CMK (cell line): Measurements from ENCODE around the gene AKR1C2.
"Not testable (repeated sequence)": the region's sequence is repeated elsewhere in the genome, so short reads cannot be mapped to it uniquely, and the experiment has no call there.

Experiments used
- DNase-seq: peaks from one replicate; pipeline ENCODE4 v3.0.0-alpha.2; 2010; ENCODE audit warnings: low read depth

The AKR1C2 gene

DNA sequence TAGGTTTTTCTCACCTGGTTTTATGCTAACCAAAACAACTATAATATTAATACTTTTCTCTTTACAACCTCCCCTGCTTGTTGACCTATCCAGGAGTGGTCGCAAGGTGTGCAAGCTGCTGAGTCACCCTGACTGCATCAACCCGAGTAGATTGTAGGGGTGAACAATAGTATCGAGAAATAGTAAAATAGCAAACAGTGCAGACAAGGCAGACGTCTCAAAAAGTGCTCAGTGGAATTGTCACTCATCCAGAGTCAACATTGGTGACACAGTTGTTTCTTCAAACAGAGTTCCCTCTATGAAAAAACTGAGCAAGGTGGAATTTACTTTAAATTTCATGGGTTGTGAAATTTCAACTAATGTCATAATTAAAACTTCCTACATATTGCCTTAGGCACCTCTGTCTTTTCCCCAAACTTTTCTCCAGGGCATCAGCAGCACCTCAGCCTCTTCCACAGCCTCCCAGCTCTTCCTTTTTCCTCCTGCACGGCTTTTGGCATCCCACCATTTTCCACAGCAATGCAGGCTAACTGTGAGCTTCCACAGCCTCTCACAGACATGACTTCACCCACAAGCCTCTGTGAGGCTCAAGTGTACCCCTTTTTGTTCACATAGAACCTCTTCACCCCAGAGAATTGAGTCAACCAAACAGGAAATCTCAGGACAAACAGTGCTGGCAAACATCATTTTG, 46.6 kb downstream of the AKR1C2 start:
- not testable (repeated sequence) for DNase-seq

DNA sequence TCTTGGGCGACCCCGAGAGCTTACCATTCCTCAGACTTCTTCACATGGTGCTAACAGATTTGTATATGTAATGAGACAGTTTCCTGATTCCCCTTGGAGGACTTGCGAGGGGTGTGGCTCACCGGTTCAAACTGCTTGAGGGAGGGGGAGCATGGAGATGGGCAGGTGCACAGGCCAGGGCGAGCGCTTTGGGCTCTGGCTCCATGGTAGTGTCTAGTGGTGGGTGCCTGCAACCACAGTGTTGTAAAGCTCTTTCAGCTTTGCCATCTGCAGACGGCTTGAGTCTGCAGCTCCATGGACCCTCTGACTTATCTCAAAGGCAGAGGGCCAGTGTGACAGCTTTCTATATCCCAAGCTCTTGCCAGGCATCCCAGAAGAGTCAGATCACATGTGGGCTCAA, 47.6 kb downstream of the AKR1C2 start:
- DNase-seq = not testable (repeated sequence)

DNA sequence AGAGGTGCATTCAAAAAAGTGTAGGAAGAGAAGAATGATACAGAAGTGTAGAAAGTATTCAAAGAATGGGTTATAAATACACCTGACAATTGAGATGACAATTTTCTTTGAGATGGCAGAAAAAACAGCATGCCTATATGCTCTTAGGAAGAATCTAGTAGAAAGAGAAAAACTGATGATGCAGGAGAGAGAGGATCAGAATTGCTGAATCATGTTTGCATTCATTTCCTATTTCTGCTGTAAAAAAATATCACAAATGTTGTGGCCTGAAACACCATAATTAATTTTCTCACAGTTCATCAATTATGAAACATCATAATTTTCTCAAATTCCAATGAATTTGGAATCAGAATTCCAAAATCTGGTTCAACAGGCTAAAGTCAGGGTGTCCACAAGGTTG, 50.3 kb downstream of the AKR1C2 start:
- DNase-seq = no peak

DNA sequence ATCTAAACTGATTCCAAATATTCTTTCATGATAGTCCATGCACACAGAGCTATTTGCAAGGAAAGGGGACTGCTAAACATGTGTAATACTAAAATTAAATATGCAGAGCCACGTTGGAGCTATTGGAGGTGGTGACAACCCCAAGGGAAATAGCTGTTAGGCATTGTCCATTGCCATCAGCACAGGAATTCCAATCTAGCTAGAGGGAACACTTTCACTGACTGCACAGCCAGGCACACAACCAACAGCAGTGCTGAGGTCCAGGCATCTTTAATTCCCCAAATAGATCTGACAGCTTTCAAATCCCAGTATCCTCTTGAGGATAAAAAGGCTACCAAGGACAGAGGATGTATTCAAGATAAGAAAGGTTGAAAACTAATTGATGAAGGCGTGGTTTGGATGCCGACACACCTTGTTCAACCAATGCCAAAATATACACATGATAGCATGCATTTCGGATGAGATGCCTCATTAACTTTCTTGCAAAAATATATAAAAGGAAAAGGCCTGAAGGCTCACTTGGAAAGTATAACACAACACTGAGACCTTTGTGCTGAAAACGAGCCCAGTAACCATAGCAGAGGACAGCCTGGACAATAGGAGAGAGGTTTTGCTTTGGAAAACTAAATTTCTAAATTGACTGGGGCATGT, 52.0 kb downstream of the AKR1C2 start:
- not testable (repeated sequence) for DNase-seq

DNA sequence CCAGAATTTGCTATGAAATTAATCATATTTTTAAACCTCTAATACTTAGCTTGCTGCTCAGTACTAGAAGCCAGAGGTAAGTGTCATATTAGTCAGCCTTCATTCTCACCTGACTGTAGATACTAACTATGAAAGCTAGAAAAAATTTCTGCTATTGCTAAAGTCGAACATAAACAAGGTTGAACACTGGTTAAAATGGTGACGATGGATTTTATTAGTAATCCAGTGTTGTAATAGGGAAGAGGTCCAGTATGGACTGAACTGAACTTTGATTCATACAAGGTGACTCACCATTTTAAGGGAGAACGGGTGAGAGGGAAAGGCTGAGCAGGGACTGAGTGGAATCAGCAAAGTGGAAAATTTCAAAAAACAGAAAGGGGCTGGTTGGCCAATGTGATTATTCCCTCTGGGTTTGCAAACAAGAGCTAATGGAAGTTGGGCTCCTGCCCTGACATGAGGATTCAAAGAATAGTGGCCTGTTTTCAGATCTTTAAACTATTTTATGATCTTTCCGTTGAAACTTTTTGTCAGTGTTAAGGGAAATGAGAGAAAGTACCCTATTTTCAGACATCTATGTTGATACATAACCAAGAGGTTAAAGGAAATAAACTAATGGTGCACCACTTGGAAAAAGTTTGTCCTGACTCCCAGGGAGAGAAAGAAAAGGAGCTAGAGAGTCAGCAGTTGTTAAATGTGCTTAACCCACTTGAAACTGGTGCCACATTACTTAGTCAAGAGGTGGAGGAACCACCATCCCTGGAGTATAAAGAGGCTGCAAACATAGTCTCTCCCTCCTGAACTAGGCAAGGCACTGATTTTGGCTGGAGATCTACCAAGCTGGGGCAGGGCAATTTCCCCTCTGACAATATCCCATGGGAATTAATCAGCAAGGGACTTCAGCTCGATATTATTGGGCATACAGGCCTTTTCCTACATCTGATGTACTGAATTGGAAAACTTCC, 55.7 kb downstream of the AKR1C2 start:
- no peak for DNase-seq

DNA sequence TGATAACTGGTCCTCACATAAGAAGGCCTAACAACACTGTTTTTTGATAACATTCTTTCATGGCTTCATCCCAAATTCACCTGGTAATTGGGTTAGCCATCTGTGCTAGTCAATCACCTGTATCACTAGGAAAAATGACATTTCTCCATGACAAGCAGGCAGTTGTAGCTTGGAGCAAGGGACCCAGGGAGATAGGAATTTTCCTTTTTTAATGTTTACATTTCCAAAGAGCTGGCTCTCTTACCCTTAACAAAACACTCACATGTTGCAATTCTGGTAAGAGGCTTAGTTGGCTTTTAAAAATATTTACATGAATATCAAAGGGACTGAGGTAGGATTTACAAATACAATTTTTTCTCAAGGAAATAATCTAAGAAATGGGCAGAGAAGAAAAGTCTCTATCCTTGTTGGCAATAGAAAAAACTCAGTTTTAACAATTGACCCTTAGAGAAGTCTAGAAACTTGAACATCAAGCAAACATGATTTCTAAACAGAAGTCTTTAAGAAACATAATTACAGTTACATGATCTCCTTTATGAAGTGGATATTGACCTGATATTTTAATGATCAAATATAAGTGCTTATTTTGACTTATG, 56.5 kb downstream of the AKR1C2 start:
- no peak for DNase-seq

DNA sequence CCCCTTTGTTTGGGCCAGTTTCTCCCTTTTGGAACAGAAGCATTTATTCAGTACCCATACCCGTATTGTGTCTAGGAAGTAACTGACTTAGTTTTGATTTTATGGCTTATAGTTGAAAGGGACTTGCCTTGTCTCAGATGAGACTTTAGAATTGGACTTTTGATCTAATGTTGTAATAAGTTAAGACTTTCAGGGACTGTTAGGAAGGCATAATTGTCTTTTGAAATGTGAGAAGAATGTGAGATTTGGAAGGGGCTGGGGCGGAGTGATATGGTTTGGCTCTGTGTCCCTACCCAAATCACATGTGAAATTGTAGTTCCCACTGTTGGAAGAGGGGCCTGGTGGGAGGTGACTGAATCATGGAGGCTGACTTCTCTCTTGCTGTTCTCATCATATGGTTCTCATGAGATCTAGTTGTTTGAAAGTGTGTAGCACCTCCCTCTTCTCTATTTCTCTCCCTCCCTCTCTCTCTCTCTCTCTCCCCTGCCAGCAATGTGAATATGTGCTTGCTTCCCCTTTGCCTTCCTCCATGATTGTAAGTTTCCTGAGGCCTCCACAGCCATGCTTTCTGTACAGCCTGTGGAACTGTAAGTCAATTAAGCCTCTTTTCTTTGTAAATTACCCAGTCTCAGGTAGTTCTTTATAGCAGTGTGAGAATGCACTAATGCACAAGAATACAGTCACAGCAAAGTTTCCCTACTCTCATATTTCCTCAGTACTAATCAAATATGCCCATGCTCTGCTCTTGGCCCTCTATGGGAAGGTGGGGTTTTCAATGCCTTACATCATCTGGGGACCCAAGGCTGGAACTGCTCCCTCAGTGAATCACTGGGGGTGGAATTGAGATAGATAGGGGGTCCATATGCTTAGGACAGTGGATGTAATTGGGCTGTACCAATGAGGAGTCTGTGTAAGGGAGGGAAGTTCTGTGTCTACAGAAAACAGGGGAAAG, 57.6 kb downstream of the AKR1C2 start:
- DNase-seq = no peak

DNA sequence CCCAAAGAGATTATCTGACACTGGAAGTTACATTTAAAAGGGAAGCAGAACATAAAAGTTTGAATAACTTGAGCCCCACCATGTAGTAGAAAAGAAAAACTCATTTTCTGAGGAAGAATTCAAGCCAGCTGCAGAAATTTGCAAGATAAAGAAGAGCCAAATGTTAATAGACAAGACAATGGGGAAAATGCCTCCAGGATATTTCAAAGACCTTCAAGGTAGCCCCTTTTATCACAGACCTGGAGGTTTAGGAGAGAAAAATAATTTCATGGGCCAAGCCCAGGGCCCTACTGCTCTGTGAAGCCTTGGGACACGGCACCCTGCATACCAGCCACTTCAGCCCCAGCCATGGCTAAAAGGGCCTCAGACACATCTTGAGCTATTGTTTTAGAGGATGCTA, 58.8 kb downstream of the AKR1C2 start:
- no peak for DNase-seq

DNA sequence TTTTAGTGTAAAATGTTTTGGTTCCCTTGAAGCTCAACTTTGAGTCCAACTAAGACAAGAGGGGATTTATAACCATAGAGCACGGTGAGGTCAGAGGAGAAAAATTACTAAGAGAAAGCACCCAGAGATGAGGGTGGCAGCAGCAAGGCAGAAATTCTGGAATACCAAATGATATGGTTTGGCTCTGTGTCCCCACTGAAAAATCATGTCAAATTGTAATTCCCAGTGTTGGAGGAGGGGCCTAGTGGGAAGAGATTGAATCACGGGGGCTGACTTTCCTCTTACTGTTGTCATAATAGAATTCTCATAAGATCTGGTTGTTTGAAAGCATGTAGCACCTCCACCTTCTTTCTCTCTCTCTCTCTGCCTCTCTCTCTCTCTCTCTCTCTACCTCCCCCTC, 59.8 kb downstream of the AKR1C2 start:
- DNase-seq = no peak

DNA sequence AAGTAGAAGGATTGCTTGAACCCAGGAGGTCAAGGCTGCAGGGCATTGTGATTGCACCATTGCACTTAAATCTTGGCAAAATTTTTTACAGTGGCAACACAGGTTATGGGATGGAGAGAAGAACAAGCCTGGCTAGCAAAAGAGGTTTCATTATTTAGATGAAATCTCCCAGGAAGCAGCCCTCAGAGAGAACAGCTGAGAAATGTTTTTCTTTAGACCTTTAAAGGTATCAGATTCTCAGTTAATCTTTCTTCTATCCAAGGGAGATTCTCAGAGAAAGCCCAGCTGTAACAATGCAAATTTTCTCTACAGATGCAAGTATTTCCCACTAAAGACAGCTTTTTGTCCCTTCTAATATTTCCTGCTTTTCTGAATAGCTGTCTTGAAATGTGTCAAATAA, 60.2 kb downstream of the AKR1C2 start:
- not testable (repeated sequence) for DNase-seq

DNA sequence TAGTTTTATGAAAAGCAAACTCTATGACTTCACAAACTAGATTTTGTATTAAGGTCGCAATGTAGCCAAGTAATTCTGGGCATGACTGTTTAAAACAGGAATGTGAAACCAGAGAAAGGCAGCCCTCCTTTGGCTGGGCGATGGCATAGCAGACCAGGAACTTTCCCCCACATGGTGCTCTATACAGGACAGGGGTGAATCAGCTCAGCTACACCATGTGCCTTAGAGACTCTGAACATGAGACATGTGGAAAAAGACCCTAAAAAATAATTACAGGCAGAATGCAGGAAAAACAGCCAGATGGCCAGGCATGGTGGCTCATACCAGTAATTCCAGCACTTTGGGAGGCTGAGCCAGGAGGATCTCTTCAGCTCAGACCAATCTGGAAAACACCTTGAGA, 60.7 kb downstream of the AKR1C2 start:
- DNase-seq = not testable (repeated sequence)

DNA sequence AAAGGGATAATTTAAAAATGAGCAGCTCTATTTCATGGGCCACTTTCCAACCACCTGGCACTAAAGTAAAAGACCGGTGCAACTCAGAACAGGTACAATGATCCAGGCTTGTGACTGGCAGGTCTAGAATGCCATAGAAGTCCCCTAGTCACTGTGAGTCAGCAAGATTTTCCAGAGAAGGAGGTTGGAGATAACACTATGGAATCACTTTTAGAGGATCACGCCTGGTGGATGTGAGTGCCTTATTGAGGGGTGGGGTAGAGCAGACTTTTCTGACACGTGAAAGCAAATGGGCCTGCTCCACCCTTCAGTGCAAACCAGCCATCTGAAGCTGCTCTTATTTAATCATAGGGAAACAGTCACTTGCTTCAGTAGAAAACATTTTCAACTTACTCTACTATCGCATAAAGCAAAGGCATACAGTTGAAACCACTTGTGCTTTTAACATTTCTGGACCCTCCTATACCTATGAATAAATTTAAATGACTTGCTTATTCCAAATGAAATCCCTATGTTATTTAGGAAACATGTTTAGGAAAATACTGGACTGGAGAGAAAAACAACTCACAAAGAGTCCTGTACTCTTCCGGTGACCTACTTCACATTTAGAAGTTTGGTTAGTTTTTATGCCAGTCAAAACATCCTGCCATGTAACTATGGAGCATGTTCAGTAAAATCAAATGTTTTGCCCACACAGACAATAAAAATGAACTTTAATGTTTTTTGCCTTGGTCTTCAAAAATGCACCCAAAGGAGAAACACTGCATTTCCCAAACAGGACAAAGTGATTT, 61.9 kb downstream of the AKR1C2 start:
- DNase-seq = no peak

- not testable (repeated sequence) for DNase-seq
Measured at GRCh38 chr10:4940909-4941308, 62.7 kb downstream of the AKR1C2 start.

- not testable (repeated sequence) for DNase-seq
Measured at GRCh38 chr10:4940073-4940428, 63.6 kb downstream of the AKR1C2 start.

GRCh38 chr10:4939224-4940072, 64.2 kb downstream of the AKR1C2 start:
- no peak for DNase-seq
